GM12875 (cell line): ENCODE measurements around the gene PCSK5.
"Not testable (repeated sequence)": the region's sequence is repeated elsewhere in the genome, so short reads cannot be mapped to it uniquely, and the experiment has no call there.

Source experiments
- H3K4me3 ChIP-seq: one replicate; pipeline ENCODE4 v1.5.1; 2011; ENCODE audit warnings: low read depth, low read length, control low read depth
- TF ChIP-seq, protein P1 (sequence below): IDR thresholded peaks from 2 replicates; pipeline ENCODE4 v1.5.1; 2011; ENCODE audit warnings: low read depth, mild to moderate bottlenecking, control low read depth, inconsistent platforms, low read length, moderate library complexity, borderline replicate concordance; ENCODE audit not compliant: insufficient read depth

PCSK5 gene

GRCh38 chr9:76302543-76302942 lies 412.1 kb downstream of the PCSK5 start:
- no peak overlapping the region for H3K4me3 ChIP-seq
- TF ChIP-seq, protein P1, sequence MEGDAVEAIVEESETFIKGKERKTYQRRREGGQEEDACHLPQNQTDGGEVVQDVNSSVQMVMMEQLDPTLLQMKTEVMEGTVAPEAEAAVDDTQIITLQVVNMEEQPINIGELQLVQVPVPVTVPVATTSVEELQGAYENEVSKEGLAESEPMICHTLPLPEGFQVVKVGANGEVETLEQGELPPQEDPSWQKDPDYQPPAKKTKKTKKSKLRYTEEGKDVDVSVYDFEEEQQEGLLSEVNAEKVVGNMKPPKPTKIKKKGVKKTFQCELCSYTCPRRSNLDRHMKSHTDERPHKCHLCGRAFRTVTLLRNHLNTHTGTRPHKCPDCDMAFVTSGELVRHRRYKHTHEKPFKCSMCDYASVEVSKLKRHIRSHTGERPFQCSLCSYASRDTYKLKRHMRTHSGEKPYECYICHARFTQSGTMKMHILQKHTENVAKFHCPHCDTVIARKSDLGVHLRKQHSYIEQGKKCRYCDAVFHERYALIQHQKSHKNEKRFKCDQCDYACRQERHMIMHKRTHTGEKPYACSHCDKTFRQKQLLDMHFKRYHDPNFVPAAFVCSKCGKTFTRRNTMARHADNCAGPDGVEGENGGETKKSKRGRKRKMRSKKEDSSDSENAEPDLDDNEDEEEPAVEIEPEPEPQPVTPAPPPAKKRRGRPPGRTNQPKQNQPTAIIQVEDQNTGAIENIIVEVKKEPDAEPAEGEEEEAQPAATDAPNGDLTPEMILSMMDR: no peak

- TF ChIP-seq, protein P1: peak; percentile 36; the same call in 1 of the 2 replicates
- H3K4me3 ChIP-seq: no peak overlapping the region
Measured at GRCh38 chr9:76302947-76303550, 412.6 kb downstream of the PCSK5 start.

DNA sequence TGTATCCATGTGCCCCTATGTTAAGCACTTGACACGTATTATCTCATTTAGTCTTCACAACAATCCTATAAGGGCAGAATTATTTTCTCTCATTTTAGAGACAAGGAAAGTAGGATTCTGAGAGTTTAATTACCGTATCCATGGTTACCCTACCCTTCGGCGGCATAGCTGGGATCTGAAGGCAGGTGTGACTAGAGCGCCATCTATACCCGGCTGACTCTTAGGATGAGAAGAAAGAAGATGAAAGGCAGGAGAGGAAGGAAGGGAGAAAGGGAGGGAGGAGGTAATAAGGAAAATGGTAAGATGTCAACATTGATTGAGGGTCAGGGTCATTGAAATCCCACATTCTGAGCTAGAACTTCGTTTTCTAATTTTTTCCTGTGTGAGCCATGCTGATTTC lies 416.6 kb downstream of the PCSK5 start:
- H3K4me3 ChIP-seq: not testable (repeated sequence)

- TF ChIP-seq, protein P1: no peak
Measured at GRCh38 chr9:76310577-76310976, 420.1 kb downstream of the PCSK5 start.

GRCh38 chr9:76310991-76311390 lies 420.5 kb downstream of the PCSK5 start:
- TF ChIP-seq, protein P1: no peak
- H3K4me3 ChIP-seq: no peak overlapping the region

More at GRCh38 chr9:76310577-76310976, 420.1 kb downstream of the PCSK5 start:
- H3K4me3 ChIP-seq: no peak overlapping the region

DNA sequence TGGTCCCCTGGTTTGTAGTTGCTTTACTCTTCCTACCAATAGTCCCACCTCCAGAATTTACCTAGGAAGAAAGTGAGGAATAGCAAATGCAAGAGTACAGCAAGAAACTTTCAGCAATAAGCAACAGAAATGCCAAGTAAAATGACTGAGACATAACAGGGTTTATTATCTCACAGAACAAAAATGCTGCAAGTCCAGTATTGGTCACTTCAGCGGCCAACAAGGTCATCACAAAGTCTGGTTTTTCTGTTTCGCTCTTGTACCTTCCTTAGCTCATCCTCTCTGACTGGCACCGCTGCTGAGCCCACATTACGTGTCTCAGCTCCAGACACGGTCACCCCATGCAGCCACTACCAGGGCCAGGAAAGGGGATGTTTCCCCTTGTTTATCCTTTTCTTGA lies 421.1 kb downstream of the PCSK5 start:
- TF ChIP-seq, protein P1: no peak
- no peak overlapping the region for H3K4me3 ChIP-seq

- no peak overlapping the region for H3K4me3 ChIP-seq
- TF ChIP-seq, protein P1: no peak
Measured at GRCh38 chr9:76313771-76314170, 423.3 kb downstream of the PCSK5 start.
